MM.1S (cell line): ENCODE data around the gene AMZ1.

Source experiments
- CTCF ChIP-seq: fragments of 300-600 bp; sonication (generic); IDR thresholded peaks from 2 replicates; pipeline ENCODE4 v1.5.1; 2016; ENCODE audit warnings: antibody characterized with exemption, low read length, mixed read lengths
- EZH2 ChIP-seq: fragments of 300-600 bp; sonication (generic); optimal IDR thresholded peaks from 2 replicates; pipeline ENCODE3; 2017; ENCODE audit warnings: low read depth, mild to moderate bottlenecking, antibody characterized with exemption, low read length, mixed read lengths
- EZH2phosphoT487 ChIP-seq: fragments of 300-600 bp; sonication (generic); IDR thresholded peaks from 2 replicates; pipeline ENCODE4 v1.6.1; 2018; ENCODE audit warnings: antibody characterized with exemption, low read length

DNA sequence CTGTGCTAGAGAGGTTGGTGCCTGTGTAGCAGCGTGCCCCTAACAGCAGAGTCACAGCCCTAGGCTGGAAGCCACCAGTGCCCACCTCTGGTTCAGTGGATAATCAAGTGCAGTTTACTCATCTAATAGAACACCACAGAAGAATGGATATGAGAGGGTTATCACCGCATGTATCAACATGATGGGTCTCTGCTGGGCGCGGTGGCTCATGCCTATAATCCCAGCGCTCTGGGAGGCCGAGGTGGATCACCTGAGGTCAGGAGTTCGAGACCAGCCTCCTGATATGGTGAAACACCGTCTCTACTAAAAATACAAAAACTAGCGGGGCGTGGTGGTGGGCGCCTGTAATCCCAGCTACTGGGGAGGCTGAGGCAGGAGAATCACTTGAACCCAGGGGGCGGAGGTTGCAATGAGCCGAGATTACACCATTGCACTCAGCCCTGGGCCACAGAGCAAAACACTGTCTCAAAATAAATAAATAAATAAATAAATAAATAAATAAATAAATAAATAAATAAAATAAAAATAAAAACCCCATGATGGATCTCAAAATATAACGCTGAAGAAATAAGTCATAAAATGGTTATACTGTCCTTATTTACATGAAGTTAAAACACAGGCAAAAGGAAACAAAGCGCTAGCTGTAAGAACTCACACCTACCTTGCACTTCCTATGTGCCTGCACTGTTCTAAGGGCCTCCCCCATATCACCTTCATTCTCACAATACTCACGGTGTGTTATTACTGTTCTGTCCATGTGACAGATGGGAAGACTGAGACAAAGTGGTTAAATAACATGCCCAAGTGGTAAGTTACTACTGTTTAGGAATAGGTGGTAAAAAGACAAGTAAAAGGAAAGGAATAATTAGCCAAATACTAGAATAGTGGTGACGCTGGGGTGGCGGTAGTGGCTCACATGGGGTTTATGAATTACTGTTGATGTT lies 70.9 kb downstream of the AMZ1 start:
- no peak for TF ChIP-seq CTCF
- TF ChIP-seq EZH2 = no peak
- no peak for TF ChIP-seq EZH2phosphoT487
